Right renal pelvis (tissue), 4 donors: Measurements from ENCODE around the gene KCNK3. TPM values are rescaled to one million over a fixed set of nuclear protein-coding genes. Genes with fewer than 3 reads are reported as not detected.
A peak's percentile ranks its signal among the peaks of the same experiment; 100 is the strongest.
"Not testable (repeated sequence)": the region's sequence is repeated elsewhere in the genome, so short reads cannot be mapped to it uniquely, and the experiment has no call there.

Source experiments
- DNase-seq, 4 donors: peaks; one replicate each; pipeline ENCODE4 v3.0.0-alpha.2; 2013; ENCODE audit warnings: low read depth in 4 of 4, low spot score in 3 of 4, missing footprints in 1 of 4
- polyA plus RNA-seq, 4 donors: library from polyadenylated mRNA; unstranded; fragments of 120-200 nt; gene quantifications; one replicate each; pipeline ENCODE4 v1.2.1, GENCODE V29; 2013; ENCODE audit not compliant: insufficient read length in 4 of 4

Gene KCNK3
- polyA plus RNA-seq, 4 donors, result 0.97 to 5.0 (median 1.6) TPM

- DNase-seq, result not testable (repeated sequence)
Observed at GRCh38 chr2:26749787-26750420, 57.4 kb downstream of the KCNK3 start.

GRCh38 chr2:26750467-26750866 lies 57.9 kb downstream of the KCNK3 start:
- DNase-seq, result not testable (repeated sequence)

GRCh38 chr2:26752656-26753055 lies 60.1 kb downstream of the KCNK3 start:
- no peak for DNase-seq

GRCh38 chr2:26754539-26754938 lies 62.0 kb downstream of the KCNK3 start:
- no peak for DNase-seq

- no peak for DNase-seq
Observed at GRCh38 chr2:26754972-26755670, 62.6 kb downstream of the KCNK3 start.

- no peak for DNase-seq
Observed at GRCh38 chr2:26756337-26756736, 63.8 kb downstream of the KCNK3 start.

GRCh38 chr2:26757873-26758789 lies 65.6 kb downstream of the KCNK3 start:
- DNase-seq, result no peak

GRCh38 chr2:26758790-26759321 lies 66.3 kb downstream of the KCNK3 start:
- no peak for DNase-seq

- DNase-seq, result no peak
Observed at GRCh38 chr2:26759845-26760244, 67.3 kb downstream of the KCNK3 start.

GRCh38 chr2:26760991-26761390 lies 68.5 kb downstream of the KCNK3 start:
- not testable (repeated sequence) for DNase-seq

- no peak for DNase-seq
Observed at GRCh38 chr2:26763019-26763418, 70.5 kb downstream of the KCNK3 start.

- peak; percentile 56 to 68 (median 63) for DNase-seq
Observed at GRCh38 chr2:26764078-26764887, 71.8 kb downstream of the KCNK3 start, which contains the start of gene SLC35F6. TSS of gene SLC35F6 (plus strand) at chr2:26764284. CDS start at chr2:26764350, 66 bp downstream.

GRCh38 chr2:26764906-26765305 lies 72.4 kb downstream of the KCNK3 start:
- DNase-seq, result no peak

- DNase-seq, result no peak
Observed at GRCh38 chr2:26765475-26766200, 73.1 kb downstream of the KCNK3 start.

- no peak for DNase-seq
Observed at GRCh38 chr2:26767129-26767528, 74.6 kb downstream of the KCNK3 start.

GRCh38 chr2:26767894-26768487 lies 75.5 kb downstream of the KCNK3 start:
- no peak for DNase-seq

- no peak for DNase-seq
Observed at GRCh38 chr2:26768759-26769088, 76.2 kb downstream of the KCNK3 start.

GRCh38 chr2:26769089-26769761 lies 76.7 kb downstream of the KCNK3 start:
- no peak for DNase-seq
